Ramos (cell line): ENCODE results near the gene AFF3.

Experiments
- in situ Hi-C: fragments of 300-500 bp; cut with MboI; formaldehyde crosslinking; loops from one replicate; pipeline ENCODE4 v1.14.3; 2022; ENCODE audit warnings: low sequenced_read_pairs; ENCODE audit not compliant: unreplicated experiment

Gene AFF3

DNA sequence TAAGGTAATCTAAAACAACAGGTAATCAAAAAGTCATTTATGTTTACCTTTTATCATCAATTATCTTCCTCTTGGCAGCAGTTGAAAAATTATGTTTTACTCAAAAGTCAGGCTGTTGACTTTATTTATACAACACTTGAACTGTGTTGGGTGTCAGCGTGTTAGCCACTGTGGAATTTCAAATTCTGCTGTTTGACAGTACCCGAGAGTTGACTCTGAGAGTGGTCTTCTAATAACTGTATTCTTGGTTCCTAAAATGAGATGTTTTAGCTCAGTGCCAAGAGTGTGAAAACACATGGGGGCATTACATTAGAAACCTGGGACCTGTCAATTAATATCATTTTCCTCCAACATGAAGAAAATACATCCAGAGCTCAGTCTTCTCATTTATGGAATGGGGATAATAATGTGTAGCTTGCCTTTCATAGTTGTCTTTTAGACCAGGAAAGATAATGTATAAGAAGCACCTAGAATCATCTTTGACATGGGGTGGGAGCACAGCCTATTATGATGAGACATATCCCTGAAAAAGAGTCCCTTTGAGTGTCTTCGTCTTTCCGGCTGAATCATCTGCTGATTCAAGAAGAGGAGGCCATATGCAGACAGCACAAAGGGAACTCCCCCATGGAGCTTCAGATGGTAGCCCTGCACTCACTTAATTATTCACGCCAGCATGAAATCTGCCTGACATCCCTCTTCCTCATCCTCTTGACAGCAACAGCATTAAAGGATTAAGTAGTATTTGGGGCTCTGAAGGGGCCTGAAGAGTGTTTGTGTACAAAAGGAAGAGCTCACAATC lies 89.1 kb downstream of the AFF3 start:
- in situ Hi-C loops = no loop called here

DNA sequence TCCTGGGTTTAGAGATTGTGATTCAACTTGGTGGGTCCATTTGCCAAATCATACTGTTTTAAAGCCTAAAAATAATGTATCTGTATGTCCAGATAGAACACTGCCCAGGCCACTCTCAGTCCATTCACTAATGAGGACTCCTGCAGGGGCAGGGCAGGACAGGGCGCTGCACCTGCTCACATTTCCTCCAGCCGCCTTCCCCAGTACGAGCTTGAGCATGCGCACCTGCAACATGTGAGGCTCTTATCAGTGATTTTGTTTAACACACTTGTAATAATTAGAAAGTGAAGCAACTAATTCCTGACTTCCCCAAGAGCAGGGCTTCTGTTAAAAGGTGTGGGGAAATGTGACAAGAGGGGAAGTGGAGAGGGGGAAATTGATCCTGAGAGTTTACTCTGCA lies 89.7 kb downstream of the AFF3 start:
- in situ Hi-C loops = no loop called here

DNA sequence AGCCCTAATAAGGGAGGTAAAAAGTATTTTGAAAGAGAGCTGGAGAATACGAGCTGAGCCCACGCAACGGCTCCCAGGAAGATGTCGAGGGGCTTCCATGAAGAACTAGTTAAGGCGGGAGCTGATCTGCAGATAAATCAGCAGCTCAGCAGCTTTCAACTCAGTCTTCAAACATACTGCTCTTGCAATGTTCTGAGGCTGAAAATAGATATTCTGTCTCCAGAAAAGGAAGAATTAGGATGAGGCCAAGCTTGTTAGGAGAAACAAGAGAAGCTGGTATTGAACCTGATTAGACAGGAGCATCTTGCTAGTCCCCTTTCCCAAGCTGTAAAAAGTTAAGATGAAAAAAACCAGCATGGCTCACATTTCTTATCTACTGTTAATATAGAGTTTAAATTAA lies 91.1 kb downstream of the AFF3 start:
- in situ Hi-C loops = no loop called here

DNA sequence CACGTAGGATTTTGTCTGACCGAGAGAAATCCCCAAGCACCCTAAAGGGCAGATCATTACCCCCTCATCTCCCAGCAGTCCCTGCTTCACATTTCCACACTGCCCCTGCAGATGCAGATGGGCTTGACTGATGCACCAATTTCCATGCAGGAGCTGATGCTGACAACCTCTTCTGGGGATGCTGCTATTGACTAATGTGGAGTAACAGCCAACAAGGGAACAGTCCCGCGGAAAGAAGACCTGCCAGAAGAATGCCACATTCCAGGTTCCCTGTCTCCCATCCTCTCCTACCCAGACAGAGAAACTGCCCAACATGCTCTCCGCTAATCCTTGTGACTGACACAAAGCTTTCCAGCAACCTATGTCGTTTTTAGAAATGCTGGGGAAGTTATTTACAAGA lies 91.7 kb downstream of the AFF3 start:
- in situ Hi-C loops = no loop called here

DNA sequence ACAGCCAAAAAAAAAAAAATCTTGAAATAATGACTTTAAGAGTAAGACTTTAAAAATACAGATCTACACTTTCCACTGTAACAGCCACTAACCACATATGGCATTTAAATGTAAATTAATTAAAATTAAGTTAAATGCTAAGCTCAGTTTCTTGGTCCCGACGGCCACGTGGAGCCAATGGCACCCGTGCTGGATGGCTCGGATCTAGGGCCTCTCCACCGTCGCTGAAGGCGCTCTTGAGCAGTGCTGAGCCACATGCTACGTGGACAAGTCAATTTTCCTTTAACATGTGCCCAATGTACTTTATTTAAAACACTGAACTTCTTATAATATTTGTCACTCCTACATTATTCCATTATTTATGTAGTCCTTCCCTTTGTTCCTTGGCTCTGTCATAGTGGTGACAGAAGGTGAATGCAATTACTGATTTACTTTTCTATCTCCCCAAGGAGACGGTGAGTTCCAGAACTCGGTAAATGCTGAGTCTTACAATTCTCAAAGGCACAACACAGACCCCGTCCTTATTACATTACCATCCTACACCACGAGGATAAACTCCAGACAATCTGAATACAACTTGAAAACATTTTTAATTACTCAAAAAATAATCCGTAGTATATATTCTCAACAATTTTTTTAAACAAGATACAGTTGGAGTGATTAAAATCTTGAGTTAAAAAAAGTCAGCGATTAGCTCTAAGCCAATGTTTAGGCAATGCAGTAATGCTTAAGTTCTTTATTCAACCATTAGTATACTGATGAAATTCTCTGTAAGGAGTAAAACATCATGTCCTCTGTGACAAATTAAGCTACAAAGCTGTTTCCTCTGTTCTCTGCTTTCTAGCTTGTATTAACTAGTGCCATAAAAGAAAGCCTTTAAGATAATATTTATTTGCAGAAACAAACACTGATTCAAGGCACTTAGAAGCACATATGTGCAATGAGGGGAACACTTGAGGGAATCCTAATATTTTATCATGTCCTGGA lies 95.1 kb downstream of the AFF3 start:
- in situ Hi-C loops = no loop called here

DNA sequence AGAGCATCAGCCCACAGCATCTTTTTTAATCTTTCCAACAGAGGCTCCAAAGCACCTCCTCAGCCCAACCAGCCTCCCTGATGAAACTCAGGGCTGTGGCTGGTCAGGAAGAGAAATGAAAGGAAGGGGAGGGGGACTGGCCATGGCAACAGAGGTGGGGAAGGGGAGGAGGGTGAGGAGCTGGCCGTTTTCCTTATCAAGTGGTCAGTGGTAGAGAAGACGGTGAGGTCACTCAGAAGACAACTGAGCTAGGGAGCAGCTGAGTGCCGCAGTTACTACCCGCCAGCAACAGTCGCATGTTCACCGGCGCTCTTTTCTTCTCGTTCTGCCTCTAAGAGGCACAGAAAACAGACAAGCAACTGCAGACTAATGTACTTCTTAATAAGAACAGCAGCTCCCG lies 97.4 kb downstream of the AFF3 start:
- in situ Hi-C loops = no loop called here

DNA sequence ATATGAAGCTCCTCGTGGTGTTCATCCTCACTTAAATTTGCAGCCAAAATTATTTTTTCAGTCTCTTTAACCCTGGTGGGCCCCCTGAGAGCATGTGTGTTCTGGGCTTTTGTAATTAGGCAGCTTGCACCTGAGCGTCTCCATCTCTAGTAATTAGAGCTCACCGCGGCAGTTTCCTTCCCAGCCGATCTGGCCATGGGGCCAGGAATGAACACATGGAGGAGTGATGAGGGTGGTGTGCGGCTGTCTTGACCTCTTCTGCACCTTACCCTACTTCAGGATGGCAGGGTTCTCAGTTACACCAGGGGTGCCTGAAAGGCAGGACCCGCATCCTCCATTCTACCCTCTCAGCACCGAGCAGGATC lies 98.5 kb downstream of the AFF3 start:
- in situ Hi-C loops = no loop called here

DNA sequence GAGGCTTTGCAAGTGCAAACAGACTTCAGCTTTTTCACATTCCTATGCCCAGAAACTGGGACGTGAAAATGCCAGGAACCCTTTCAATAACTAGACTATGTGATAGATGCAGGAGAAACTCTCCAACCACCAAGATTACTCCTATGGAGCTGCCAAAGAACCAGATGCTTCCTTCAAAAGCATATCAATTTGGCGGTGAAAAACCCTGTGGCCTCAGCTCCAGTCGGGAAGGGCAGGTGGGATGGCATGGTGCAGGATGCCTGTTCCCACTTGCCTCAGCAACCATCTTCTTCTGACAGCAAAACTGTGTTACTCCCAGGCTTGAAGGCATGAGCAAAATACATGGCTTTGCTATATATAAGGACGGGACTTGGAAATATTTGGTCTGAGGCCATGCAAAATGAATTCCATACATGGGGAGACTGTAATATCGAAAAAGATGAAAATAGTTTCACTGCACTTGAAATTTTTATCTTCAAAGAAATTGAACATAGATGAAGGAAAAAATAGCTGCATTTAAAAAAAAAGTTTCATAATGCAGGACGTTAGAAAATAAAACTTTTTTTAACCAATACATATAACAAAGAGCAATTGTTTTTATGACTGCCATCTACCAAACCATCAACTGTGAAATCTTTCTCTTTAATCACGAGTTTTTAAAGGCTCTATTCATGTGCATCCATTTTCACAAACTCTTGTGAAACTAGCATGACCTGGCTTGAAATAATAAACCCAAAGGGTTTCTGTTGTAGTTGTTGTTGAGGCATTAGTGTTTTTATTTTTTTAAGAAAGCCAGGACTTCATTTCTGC lies 99.1 kb downstream of the AFF3 start:
- in situ Hi-C loops = no loop called here

DNA sequence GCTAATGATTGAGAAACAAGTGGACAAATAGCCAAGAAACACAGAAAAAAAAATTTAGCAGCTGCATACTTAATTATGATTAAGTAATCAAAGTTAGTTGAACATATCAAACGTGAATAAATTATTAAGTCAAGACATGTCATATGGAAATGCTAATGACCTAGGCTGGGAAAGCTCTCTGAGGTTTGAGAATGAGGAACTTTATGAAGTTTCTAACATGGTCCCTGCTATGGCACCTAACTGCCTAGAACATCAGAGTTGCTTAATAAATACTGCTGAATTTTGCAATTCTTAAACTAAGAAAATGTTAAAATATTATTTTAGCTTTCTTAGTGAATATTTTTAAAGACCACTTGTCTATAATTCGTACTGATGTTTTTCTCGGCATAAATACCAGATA lies 99.8 kb downstream of the AFF3 start:
- in situ Hi-C loops = no loop called here

DNA sequence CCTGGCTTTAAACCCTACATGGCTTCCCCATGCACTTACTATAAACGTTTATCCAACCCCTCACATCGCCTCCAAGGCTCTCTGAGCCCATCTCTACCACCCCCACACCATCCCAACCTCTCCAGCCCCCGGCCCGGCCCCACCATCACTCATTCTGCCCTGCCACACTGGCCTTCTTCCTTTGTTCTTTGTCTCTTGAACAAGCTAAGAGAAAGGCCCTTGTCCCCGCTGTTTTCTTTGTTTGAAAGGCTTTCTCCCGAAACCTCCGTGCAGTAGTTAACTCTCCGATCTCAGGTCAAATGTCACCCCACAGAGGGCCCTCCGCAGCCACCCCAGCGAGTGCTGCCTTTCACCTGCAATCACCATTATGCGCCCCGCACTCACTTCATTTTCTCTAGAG lies 100.4 kb downstream of the AFF3 start:
- in situ Hi-C loops = no loop called here

DNA sequence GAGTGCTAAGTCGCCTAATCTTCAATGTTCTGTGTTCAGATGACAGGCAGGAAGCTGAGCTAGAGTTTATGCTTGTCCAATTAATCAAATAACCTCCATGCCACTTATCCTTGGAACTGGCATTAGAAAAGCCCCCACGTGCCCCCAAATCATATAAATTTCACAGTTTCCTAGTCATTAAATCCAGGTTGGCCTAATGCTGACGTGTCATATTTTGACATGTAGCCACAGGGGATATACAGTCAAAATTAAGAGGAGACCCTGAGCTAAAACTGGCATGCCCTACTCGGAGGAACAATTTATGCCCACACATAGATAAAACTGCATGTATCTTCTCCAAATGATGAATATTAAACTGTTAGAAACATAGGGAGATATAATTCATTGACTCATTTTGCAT lies 101.0 kb downstream of the AFF3 start:
- in situ Hi-C loops = no loop called here

DNA sequence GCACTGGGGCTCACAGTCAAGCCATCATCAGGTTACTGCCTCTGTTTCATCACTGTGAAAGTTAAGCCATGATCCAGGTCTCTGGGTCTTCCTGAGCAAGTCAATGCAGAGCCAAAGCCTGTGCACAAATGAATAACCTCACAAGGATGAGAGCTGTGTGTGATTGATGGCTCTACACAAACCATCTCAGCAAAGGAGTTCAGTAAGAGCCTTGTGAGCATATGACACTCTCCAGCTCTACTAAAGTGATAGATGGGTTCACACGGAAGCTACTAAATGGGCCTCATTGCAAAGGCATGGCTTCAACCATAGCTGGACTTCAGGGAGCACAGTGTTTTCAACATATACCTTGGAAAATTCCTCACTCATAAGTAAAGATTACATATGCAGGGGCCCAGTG lies 101.5 kb downstream of the AFF3 start:
- in situ Hi-C loops = no loop called here

DNA sequence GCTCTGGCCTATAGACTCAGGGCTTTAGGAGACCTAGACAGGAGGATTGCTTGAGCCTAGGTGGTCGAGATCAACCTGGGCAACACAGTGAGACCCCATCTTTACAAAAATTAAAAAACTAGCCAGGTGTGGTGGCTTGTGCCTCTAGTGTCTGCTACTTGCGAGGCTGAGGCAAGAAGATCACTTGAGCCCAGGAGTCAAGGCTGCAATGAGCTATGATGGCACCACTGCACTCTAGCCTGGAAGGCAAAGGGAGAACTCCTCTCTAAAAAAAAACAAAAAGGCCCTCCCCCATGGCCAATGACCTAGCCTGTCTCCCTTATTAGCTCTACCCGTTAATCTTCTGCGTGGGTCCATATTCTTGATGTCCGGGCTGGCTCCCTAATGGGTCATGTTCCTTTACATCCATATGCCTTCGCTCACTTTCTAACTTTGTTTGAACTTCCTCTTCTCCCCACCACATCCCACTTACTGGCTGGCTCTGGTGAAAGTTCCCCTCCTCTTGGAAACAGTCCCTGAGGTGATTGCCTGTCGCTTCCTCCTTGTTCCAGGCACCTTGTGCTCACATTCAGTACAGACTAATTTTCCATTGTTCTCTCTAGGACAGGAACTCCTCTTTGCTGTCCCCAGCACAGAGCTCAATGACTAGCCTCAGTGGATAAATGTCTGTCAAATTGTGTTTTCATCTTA lies 103.0 kb downstream of the AFF3 start:
- in situ Hi-C loops = no loop called here

DNA sequence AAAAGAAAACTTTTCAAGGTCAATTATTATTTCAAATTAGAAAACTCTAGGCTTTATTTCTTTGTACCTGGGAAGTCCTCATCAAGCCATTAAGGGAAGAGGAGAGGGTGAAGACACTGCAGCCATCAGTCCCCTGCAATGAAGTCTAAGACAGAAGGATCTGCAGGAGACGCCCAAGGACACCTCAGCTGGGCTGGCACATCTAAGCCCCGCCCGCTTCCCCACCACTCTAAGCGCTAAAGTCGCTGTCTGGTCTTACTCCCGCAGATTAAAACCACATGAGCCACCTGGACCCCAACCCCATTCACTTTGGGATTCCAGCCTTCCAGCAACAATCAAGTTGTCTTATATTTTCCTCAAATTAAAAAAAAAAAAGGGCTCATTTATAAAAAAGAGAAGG lies 104.4 kb downstream of the AFF3 start:
- in situ Hi-C loops = no loop called here

DNA sequence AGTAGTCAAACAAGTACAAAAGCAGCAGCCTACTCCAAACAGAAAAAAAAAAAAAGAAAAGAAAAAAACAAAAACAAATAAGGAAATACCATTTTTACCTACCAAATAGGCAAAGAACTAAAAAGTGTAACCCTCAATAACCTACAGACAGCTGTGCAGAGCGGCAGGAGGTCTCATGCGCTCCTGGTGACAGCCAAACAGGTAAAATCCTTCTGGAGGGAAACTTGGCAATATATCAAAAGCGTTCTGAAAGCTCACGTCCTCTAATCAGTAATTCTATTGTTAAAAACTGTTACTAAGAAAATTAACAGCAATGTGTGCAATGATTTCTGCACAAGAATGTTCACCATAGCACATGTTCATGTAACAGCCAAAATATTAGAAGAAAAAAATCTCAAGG lies 105.6 kb downstream of the AFF3 start:
- in situ Hi-C loops = no loop called here

DNA sequence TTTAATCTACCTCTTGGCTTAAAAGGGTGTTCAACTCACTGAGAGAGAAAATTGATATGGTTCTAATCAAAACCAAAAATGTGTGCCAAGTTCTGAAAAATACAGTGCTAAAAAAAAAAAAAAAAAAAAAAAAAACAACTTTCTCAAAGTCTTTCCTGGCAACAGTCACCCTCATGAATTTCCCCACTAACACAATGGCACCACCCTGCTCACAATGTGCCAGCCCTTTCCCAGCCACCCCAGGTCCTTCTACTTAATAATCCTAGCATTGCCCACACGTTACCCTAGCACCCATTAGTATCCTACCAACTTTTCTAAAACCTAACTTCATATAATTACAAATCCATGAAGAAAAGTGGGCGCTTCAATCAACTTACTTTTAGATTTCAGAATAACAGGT lies 106.4 kb downstream of the AFF3 start:
- in situ Hi-C loops = no loop called here

DNA sequence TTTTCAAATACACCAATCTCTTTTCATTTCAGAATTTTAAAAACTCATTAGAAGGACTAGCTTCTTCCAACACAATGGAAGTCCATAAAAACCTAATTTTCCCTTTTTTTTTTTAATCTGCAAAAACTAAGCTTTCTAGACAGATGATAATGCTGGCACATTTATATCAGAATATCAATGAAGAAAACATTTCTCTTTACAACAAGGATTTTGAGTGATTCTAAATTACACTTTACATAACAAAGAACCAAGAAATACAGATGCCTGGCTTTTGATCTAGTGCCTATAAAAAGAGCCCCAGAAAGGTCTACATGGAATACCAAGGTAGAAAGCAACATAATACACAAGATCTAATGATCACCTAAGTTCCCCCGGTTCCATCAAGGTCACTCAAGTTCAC lies 108.0 kb downstream of the AFF3 start:
- in situ Hi-C loops = no loop called here

DNA sequence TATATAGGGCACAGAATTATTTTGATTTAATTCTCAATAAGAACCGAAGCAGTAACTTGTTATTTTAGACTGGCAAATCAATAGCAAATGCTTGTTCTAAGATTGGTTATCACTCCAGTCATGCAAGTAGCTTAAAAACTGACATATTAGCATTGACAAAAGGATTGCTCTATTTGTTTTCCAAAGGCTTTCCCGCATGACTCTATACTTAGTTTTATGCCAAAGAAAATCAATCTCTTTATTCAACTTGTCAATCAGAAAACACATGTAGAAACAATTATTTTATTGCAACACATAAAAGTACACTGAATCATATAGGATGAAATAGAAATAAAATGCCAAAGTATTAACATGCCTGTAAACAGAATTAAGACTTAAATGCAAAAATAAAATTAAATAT lies 108.4 kb downstream of the AFF3 start:
- in situ Hi-C loops = no loop called here

DNA sequence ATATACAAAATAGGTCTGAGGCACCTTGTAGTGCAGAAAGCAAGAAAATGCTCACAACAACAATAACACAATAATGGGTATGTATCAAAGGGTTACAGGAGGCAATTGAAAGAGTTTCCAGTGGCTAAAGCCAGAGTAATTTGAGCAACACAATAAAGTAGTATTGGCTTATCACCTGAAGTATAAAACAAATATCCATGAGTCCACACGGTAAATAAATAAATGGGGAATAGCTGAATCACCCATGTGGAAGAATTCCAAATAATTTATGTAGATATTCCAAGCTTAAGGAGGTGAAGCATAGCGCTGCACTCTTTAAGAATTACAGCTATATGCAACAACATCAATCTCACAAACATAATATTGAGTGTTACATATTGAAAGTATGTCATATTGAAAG lies 110.8 kb downstream of the AFF3 start:
- in situ Hi-C loops = no loop called here

DNA sequence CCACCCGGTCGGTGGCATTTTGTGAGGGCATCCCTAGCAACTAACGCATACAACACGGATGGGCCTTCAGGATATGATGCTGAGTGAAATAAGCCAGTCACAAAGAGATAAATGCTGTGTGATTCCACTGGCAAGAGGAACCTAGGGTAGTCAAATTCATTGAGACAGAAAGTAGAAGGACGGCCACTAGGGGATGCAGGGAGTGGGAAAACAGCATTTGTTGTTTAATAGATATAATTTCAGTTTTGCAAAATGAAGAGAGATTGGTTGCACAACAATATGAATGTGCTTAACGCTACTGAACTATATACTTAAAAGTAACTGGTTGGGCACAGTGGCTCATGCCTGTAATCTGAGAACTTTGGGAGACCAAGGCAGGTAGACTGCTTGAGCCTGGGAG lies 112.9 kb downstream of the AFF3 start:
- in situ Hi-C loops = no loop called here
